Lower leg skin (tissue), 3 donors: ENCODE data around the gene VPS37B.

ENCODE experiments used
- CTCF ChIP-seq, 3 donors: fragments of 450-650 bp; IDR thresholded peaks; one replicate each; pipeline ENCODE4 v1.5.1; 2016; ENCODE audit warnings: antibody characterized with exemption in 3 of 3, mild to moderate bottlenecking in 3 of 3, moderate library complexity in 2 of 3
- POLR2A ChIP-seq, 2 donors: fragments of 450-650 bp; IDR thresholded peaks; one replicate each; pipeline ENCODE4 v1.6.1; 2016 to 2017; ENCODE audit warnings: antibody characterized with exemption in 2 of 2, mild to moderate bottlenecking in 1 of 2, moderate library complexity in 1 of 2

GRCh38 chr12:122852336-122853275, 43.3 kb downstream of the VPS37B start:
- no peak for TF ChIP-seq CTCF (IDR thresholded peaks at IDR 0.05)
- TF ChIP-seq POLR2A (IDR thresholded peaks at IDR 0.05): no peak
